Left lobe of liver (tissue), 2 donors: Measurements from ENCODE around the gene EGLN3. TPM values are rescaled to one million over a fixed set of nuclear protein-coding genes. Genes with fewer than 3 reads are reported as not detected.
"Not testable (repeated sequence)": the region's sequence is repeated elsewhere in the genome, so short reads cannot be mapped to it uniquely, and the experiment has no call there.

Experiments
- ATAC-seq: fragments of 200-7000 bp; cut with Tn5 transposase; one replicate; pipeline ENCODE4 v1.9.1; 2020; ENCODE audit warnings: mild to moderate bottlenecking, moderate library complexity
- DNase-seq: peaks from one replicate; pipeline ENCODE4 v3.0.0-alpha.2; 2020; ENCODE audit warnings: low spot score
- total RNA-seq: library from RNA; stranded (reverse); gene quantifications from one replicate; pipeline ENCODE4 v1.2.1, GENCODE V29; 2021
- donor health status: DM: no; HTN: no; CAD: no; lungs with moderate emphysema.
- donor health status: DM: no; HTN: yes; CAD: no.

EGLN3 gene
- total RNA-seq, 1 donor from 2014 or later, result 3.3 TPM

- DNase-seq (peak; percentile 76), ATAC-seq (peak; percentile 92)
Measured at GRCh38 chr14:33938131-33938949, 12.5 kb downstream of the EGLN3 start.

- ATAC-seq (no peak), DNase-seq (no peak)
Measured at GRCh38 chr14:33936391-33936790, 14.5 kb downstream of the EGLN3 start.

- no peak for ATAC-seq
- DNase-seq, result no peak
Measured at GRCh38 chr14:33934938-33935337, 15.9 kb downstream of the EGLN3 start.

GRCh38 chr14:33934043-33934750 lies 16.7 kb downstream of the EGLN3 start:
- DNase-seq (no peak), ATAC-seq (no peak)

GRCh38 chr14:33933386-33933933 lies 17.4 kb downstream of the EGLN3 start:
- DNase-seq, result no peak
- peak; percentile 33 for ATAC-seq

GRCh38 chr14:33932576-33933345 lies 18.1 kb downstream of the EGLN3 start:
- DNase-seq (no peak), ATAC-seq (peak; percentile 26)

GRCh38 chr14:33932033-33932432 lies 18.8 kb downstream of the EGLN3 start:
- ATAC-seq (no peak), DNase-seq (no peak)

- no peak for ATAC-seq
Measured at GRCh38 chr14:33931461-33931860, 19.4 kb downstream of the EGLN3 start.

GRCh38 chr14:33930439-33930838 lies 20.4 kb downstream of the EGLN3 start:
- DNase-seq (no peak), ATAC-seq (no peak)

More at GRCh38 chr14:33931461-33931860, 19.4 kb downstream of the EGLN3 start:
- no peak for DNase-seq

- DNase-seq (no peak), ATAC-seq (no peak)
Measured at GRCh38 chr14:33929799-33930408, 21.0 kb downstream of the EGLN3 start.

GRCh38 chr14:33928895-33929294 lies 22.0 kb downstream of the EGLN3 start:
- ATAC-seq (no peak), DNase-seq (no peak)

- DNase-seq (no peak), ATAC-seq (no peak)
Measured at GRCh38 chr14:33927944-33928343, 22.9 kb downstream of the EGLN3 start.

- not testable (repeated sequence) for DNase-seq, ATAC-seq
Measured at GRCh38 chr14:33926967-33927366, 23.9 kb downstream of the EGLN3 start.

GRCh38 chr14:33925946-33926345 lies 24.9 kb downstream of the EGLN3 start:
- no peak for DNase-seq
- ATAC-seq, result no peak

- DNase-seq (no peak), ATAC-seq (no peak)
Measured at GRCh38 chr14:33925235-33925634, 25.6 kb downstream of the EGLN3 start.

GRCh38 chr14:33924566-33925100 lies 26.2 kb downstream of the EGLN3 start:
- DNase-seq, result no peak
- no peak for ATAC-seq

- ATAC-seq, result no peak
- DNase-seq, result no peak
Measured at GRCh38 chr14:33922125-33922524, 28.7 kb downstream of the EGLN3 start.

- DNase-seq (no peak), ATAC-seq (no peak)
Measured at GRCh38 chr14:33918256-33918655, 32.6 kb downstream of the EGLN3 start.

- no peak for DNase-seq
- ATAC-seq, result no peak
Measured at GRCh38 chr14:33917661-33918060, 33.2 kb downstream of the EGLN3 start.
